Measurements from ENCODE around the gene ITGB5.
A peak's percentile ranks its signal among the peaks of the same experiment; 100 is the strongest.

The ITGB5 gene

GRCh38 chr3:124818398-124819091, 68.6 kb downstream of the ITGB5 start:
- DNase-seq (ENCODE audit: low read depth in 2 of 2): peak; percentile 50 to 71
- TF ChIP-seq, protein P1, sequence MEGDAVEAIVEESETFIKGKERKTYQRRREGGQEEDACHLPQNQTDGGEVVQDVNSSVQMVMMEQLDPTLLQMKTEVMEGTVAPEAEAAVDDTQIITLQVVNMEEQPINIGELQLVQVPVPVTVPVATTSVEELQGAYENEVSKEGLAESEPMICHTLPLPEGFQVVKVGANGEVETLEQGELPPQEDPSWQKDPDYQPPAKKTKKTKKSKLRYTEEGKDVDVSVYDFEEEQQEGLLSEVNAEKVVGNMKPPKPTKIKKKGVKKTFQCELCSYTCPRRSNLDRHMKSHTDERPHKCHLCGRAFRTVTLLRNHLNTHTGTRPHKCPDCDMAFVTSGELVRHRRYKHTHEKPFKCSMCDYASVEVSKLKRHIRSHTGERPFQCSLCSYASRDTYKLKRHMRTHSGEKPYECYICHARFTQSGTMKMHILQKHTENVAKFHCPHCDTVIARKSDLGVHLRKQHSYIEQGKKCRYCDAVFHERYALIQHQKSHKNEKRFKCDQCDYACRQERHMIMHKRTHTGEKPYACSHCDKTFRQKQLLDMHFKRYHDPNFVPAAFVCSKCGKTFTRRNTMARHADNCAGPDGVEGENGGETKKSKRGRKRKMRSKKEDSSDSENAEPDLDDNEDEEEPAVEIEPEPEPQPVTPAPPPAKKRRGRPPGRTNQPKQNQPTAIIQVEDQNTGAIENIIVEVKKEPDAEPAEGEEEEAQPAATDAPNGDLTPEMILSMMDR (IDR thresholded peaks at IDR 0.05; ENCODE audit: low read depth, low read length): no peak
- H3K4me3 ChIP-seq (replicated peaks in 1 of 2; ENCODE audit: low read depth in 2 of 2, low read length in 2 of 2): no peak overlapping the region

GRCh38 chr3:124817079-124817478, 70.1 kb downstream of the ITGB5 start:
- no peak overlapping the region for H3K4me3 ChIP-seq (replicated peaks in 1 of 2; ENCODE audit: low read depth in 2 of 2, low read length in 2 of 2)
- TF ChIP-seq, protein P1 (IDR thresholded peaks at IDR 0.05; ENCODE audit: low read depth, low read length): no peak
- no peak for DNase-seq (ENCODE audit: low read depth in 2 of 2)

GRCh38 chr3:124816206-124816605, 71.0 kb downstream of the ITGB5 start:
- no peak for DNase-seq (ENCODE audit: low read depth in 2 of 2)
- no peak overlapping the region for H3K4me3 ChIP-seq (replicated peaks in 1 of 2; ENCODE audit: low read depth in 2 of 2, low read length in 2 of 2)
- TF ChIP-seq, protein P1 (IDR thresholded peaks at IDR 0.05; ENCODE audit: low read depth, low read length): no peak

- no peak overlapping the region for H3K4me3 ChIP-seq (replicated peaks in 1 of 2; ENCODE audit: low read depth in 2 of 2, low read length in 2 of 2)
- TF ChIP-seq, protein P1 (IDR thresholded peaks at IDR 0.05; ENCODE audit: low read depth, low read length): no peak
- no peak for DNase-seq (ENCODE audit: low read depth in 2 of 2)
These were observed 71.4 kb downstream of the ITGB5 start for GRCh38 chr3:124815781-124816180.

DNA sequence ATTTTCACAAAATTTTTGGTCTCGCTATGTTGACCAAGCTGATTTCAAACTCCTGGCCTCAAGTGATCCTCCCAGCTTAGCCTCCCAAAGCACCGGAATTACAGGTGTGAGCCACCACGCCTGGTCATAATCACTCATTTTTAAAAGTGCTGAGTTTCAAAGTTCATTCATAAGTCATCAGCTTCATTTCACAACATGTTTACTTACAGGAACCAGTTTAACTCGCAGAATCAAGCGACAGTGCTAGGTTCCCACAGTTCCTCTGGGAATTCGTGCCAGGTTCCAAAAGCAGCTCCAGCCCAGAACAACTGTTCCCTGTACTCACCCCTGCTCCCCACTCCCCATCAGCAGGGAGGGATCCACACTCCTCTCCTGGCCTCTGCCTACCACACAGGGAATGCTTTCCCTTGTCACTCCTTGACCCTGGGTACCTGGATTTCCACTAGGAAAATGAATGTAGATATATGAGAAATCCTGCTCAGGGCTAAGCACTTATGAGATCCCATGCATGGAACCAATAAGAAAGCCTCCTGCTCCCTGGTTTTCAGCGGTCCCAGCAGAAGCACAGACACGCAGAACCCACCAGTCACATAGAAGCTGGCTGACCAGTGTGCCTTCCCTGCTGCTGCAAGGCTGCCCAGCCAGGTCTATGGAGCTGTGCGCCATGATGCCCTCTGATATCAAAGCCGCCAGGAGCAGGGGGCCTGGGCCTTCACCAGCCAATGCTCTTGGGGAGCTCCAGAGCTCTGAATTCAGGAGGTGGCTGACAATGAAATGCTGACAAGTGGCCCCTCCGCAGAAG, 72.3 kb downstream of the ITGB5 start:
- TF ChIP-seq, protein P1 (IDR thresholded peaks at IDR 0.05; ENCODE audit: low read depth, low read length): no peak
- DNase-seq (ENCODE audit: low read depth in 2 of 2): peak in 1 of 2 donors; percentile 32
- no peak overlapping the region for H3K4me3 ChIP-seq (replicated peaks in 1 of 2; ENCODE audit: low read depth in 2 of 2, low read length in 2 of 2)

GRCh38 chr3:124813541-124813940, 73.6 kb downstream of the ITGB5 start:
- no peak overlapping the region for H3K4me3 ChIP-seq (replicated peaks in 1 of 2; ENCODE audit: low read depth in 2 of 2, low read length in 2 of 2)
- DNase-seq (ENCODE audit: low read depth in 2 of 2): no peak
- TF ChIP-seq, protein P1 (IDR thresholded peaks at IDR 0.05; ENCODE audit: low read depth, low read length): no peak

Measured in cardiac fibroblast (primary cell).